ENCODE measurements around the gene C17orf75.

GRCh38 chr17:32348483-32348800 lies 6.5 kb upstream of the C17orf75 start:
- TF ChIP-seq EZH2 (IDR thresholded peaks at IDR 0.05; ENCODE audit: insufficient read depth, poor library complexity, severe bottlenecking): no peak
- no peak for TF ChIP-seq EZH2phosphoT487 (IDR thresholded peaks at IDR 0.05; ENCODE audit: insufficient read depth, low read depth)
